Measurements from ENCODE around the gene SLC38A9. TPM values are rescaled to one million over a fixed set of nuclear protein-coding genes. Genes with fewer than 3 reads are reported as not detected.
"Not testable (repeated sequence)": the region's sequence is repeated elsewhere in the genome, so short reads cannot be mapped to it uniquely, and the experiment has no call there.

Gene SLC38A9
- total RNA-seq, 3 donors from 2014 or later, result 20.2 to 28.1 (median 20.6) TPM

- ATAC-seq, result no peak
These were observed 9.4 kb downstream of the SLC38A9 start for GRCh38 chr5:55702598-55703345.

DNA sequence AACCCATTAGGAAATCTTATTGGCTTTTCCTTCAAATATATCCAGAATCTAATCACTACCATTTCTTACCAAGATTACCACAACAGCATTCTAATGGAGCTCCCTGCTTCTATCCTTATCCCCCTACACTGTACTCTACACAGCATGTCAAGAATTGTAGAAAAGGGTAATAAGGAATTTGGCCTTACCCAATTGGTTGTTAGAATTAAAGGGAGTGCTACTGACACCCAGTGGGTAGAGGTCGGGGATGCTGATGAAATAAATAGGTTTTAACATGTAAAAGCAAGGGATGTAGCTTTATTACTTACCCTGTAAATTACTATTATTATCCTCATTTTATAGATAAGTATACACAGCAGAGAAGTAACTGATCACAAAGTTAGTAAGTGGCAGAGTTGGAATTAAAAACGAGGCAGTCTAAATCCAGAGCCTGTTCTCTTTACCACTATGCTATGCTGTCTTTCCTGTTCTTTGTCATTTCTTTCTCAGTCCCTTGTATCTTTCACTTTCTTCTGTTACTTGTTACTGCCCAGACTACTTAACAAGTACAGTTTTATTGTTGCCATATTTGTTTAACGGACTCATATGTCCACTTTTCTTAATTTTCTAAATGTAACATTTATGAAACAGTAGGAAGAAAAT, 10.5 kb downstream of the SLC38A9 start:
- no peak overlapping the region for H3K4me3 ChIP-seq
- ATAC-seq (no peak), DNase-seq (no peak)
- intact Hi-C loops (cut with DNase I, micrococcal nuclease), result no loop called here
- no peak for TF ChIP-seq CTCF (IDR thresholded peaks at IDR 0.05)
- H3K36me3 ChIP-seq (ENCODE audit: low read depth), result no peaks in the 10 kb centered on the region
- no peaks in the 10 kb centered on the region for H3K9me3 ChIP-seq
- H3K4me1 ChIP-seq (ENCODE audit: low read depth), result no peaks in the 10 kb centered on the region

More at GRCh38 chr5:55702598-55703345, 9.4 kb downstream of the SLC38A9 start:
- no peak for DNase-seq
- Histone ChIP-seq H3K4me3 (no peak overlapping the region), H3K36me3 (ENCODE audit: low read depth) (no peaks in the 10 kb centered on the region), H3K4me1 (ENCODE audit: low read depth) (no peaks in the 10 kb centered on the region), H3K9me3 (no peaks in the 10 kb centered on the region)
- intact Hi-C loops (cut with DNase I, micrococcal nuclease), result no loop called here
- TF ChIP-seq CTCF (IDR thresholded peaks at IDR 0.05), result no peak

DNA sequence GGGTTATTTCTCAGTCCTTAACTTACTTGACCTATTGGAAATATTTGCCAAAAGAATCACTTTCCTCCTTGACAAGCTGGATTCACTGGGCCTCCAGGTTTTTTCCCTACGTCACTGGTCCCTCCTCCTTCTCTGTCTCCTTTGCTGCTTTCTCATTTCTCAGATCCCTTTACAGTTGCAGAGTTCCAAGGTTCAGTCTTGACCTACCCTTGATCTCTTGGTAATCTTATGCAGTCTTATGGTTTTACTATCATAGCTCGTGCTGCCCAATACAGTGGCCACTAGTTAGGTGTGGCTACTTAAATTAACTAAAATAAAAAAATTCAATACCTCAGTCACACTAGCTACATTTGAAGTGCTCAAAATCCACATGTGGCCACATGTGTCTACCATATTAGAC, 11.4 kb downstream of the SLC38A9 start:
- Histone ChIP-seq H3K4me3 (no peak overlapping the region), H3K4me1 (ENCODE audit: low read depth) (no peaks in the 10 kb centered on the region), H3K9me3 (no peaks in the 10 kb centered on the region), H3K36me3 (ENCODE audit: low read depth) (no peaks in the 10 kb centered on the region)
- TF ChIP-seq CTCF (IDR thresholded peaks at IDR 0.05), result no peak
- peak; percentile 93 for ATAC-seq
- intact Hi-C loops (cut with DNase I, micrococcal nuclease), result no loop called here
- DNase-seq, result no peak

DNA sequence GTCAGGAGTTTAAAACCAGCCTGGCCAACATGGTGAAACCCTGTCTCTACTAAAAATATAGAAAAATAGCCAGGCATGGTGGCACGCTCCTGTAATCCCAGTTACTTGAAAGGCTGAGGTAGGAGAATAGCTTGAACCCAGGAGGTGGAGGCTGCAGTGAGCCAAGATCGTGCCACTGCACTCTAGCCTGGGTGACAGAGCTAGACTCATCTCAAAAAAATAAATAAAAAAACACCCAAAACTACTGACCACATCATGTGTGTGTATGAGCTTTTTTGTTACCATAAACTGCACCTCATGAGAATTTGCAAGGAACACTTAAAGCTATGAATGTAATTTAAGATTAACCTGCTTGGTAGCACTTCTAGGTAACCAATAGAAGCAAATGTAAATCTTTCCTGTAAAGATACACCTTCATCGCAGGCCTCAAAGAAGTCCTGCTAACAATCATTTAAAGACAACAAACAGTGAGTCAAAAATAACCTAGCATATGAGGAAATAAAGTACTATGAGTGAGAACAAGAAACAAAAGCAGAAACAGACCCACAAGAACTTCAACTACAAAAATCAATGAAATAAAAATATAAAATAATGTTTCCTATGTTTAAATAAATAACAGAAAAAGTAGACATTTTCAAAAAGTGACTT, 13.0 kb downstream of the SLC38A9 start:
- ATAC-seq (peak; percentile 18), DNase-seq (no peak)
- H3K4me3 ChIP-seq, result no peak overlapping the region
- no peak for TF ChIP-seq CTCF (IDR thresholded peaks at IDR 0.05)
- H3K9me3 ChIP-seq, result no peaks in the 10 kb centered on the region
- no peaks in the 10 kb centered on the region for H3K4me1 ChIP-seq (ENCODE audit: low read depth)
- intact Hi-C loops (cut with DNase I, micrococcal nuclease), result no loop called here
- H3K36me3 ChIP-seq (ENCODE audit: low read depth), result no peaks in the 10 kb centered on the region

DNA sequence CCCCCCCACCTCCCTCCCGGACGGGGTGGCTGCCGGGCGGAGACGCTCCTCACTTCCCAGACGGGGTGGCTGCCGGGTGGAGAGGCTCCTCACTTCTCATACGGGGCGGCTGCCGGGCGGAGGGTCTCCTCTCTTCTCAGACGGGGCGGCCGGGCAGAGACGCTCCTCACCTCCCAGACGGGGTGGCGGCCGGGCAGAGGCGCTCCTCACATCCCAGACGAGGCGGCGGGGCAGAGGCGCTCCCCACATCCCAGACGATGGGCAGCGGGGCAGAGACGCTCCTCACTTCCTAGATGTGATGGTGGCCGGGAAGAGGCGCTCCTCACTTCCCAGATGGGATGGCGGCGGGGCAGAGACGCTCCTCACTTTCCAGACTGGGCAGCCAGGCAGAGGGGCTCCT, 15.4 kb downstream of the SLC38A9 start:
- H3K4me3 ChIP-seq; DNase-seq; ATAC-seq; H3K9me3 ChIP-seq; intact Hi-C loops (cut with DNase I, micrococcal nuclease); H3K4me1 ChIP-seq (ENCODE audit: low read depth); H3K36me3 ChIP-seq (ENCODE audit: low read depth): not testable (repeated sequence)
